ENCODE results near the gene LRMDA.

Gene LRMDA

GRCh38 chr10:75449382-75450074 lies 18.1 kb downstream of the LRMDA start:
- no peak for DNase-seq

- DNase-seq = no peak
Measured at GRCh38 chr10:75450075-75450445, 18.6 kb downstream of the LRMDA start.

- no peak for DNase-seq
Measured at GRCh38 chr10:75450644-75451640, 19.5 kb downstream of the LRMDA start.

- no peak for DNase-seq
Measured at GRCh38 chr10:75451831-75452230, 20.4 kb downstream of the LRMDA start.

GRCh38 chr10:75452997-75453396 lies 21.6 kb downstream of the LRMDA start:
- DNase-seq = no peak

- no peak for DNase-seq
Measured at GRCh38 chr10:75456122-75456521, 24.7 kb downstream of the LRMDA start.

- no peak for DNase-seq
Measured at GRCh38 chr10:75460059-75460458, 28.6 kb downstream of the LRMDA start.

- DNase-seq = no peak
Measured at GRCh38 chr10:75461672-75462649, 30.5 kb downstream of the LRMDA start.

- no peak for DNase-seq
Measured at GRCh38 chr10:75462865-75463264, 31.4 kb downstream of the LRMDA start.

- DNase-seq = no peak
Measured at GRCh38 chr10:75464478-75465449, 33.3 kb downstream of the LRMDA start.

GRCh38 chr10:75465450-75465827 lies 34.0 kb downstream of the LRMDA start:
- DNase-seq = no peak

- no peak for DNase-seq
Measured at GRCh38 chr10:75466001-75466400, 34.6 kb downstream of the LRMDA start.

- DNase-seq = no peak
Measured at GRCh38 chr10:75466886-75467285, 35.5 kb downstream of the LRMDA start.

GRCh38 chr10:75468612-75469005 lies 37.2 kb downstream of the LRMDA start:
- no peak for DNase-seq

- DNase-seq = no peak
Measured at GRCh38 chr10:75469006-75469616, 37.7 kb downstream of the LRMDA start.

GRCh38 chr10:75470901-75471300 lies 39.5 kb downstream of the LRMDA start:
- no peak for DNase-seq

GRCh38 chr10:75472685-75473084 lies 41.3 kb downstream of the LRMDA start:
- no peak for DNase-seq

- no peak for DNase-seq
Measured at GRCh38 chr10:75474106-75474505, 42.7 kb downstream of the LRMDA start.

- DNase-seq = no peak
Measured at GRCh38 chr10:75475460-75476182, 44.2 kb downstream of the LRMDA start.

GRCh38 chr10:75476569-75476968 lies 45.1 kb downstream of the LRMDA start:
- no peak for DNase-seq

GRCh38 chr10:75476985-75477384 lies 45.6 kb downstream of the LRMDA start:
- DNase-seq = no peak

All from NCI-H524 treated with DMSO at 0.1 percent for 48 hours (cell line).